D721Med (cell line): ENCODE results near the gene CCT4.
"Not testable (repeated sequence)": the region's sequence is repeated elsewhere in the genome, so short reads cannot be mapped to it uniquely, and the experiment has no call there.

Experiments
- DNase-seq: peaks from one replicate; pipeline ENCODE4 v3.0.0; 2011; ENCODE audit warnings: low spot score; ENCODE audit not compliant: insufficient read length
- FAIRE-seq: peaks from 2 replicates; lab custom pipeline; 2011; peaks lifted over from hg19 to GRCh38; lab: Jason Lieb, UNC
- CTCF ChIP-seq: IDR thresholded peaks from 2 replicates; pipeline ENCODE4 v1.5.1; 2012; ENCODE audit warnings: mild to moderate bottlenecking, control low read depth; ENCODE audit not compliant: insufficient read depth; ENCODE audit errors: missing control alignments

CCT4 gene

GRCh38 chr2:61854564-61855317 lies 33.7 kb downstream of the CCT4 start:
- no peak for TF ChIP-seq CTCF
- FAIRE-seq (peak; percentile 63), DNase-seq (peak; percentile 41)

- DNase-seq (peak; percentile 29), FAIRE-seq (no peak)
- TF ChIP-seq CTCF, result no peak
These were observed 34.5 kb downstream of the CCT4 start, which contains the start of gene FAM161A for GRCh38 chr2:61853847-61854563. FAM161A (minus strand) TSS chr2:61854060; CDS start chr2:61854041, 19 bp downstream.

- no peak for DNase-seq
These were observed 35.2 kb downstream of the CCT4 start for GRCh38 chr2:61853086-61853846.

GRCh38 chr2:61851270-61851669 lies 37.2 kb downstream of the CCT4 start:
- not testable (repeated sequence) for FAIRE-seq, DNase-seq

More at GRCh38 chr2:61853086-61853846, 35.2 kb downstream of the CCT4 start:
- peak; percentile 12 for TF ChIP-seq CTCF
- FAIRE-seq, result no peak

GRCh38 chr2:61845320-61845719 lies 43.1 kb downstream of the CCT4 start:
- FAIRE-seq (no peak), DNase-seq (no peak)
- no peak for TF ChIP-seq CTCF

- no peak for TF ChIP-seq CTCF
- DNase-seq (no peak), FAIRE-seq (no peak)
These were observed 47.2 kb downstream of the CCT4 start for GRCh38 chr2:61841286-61841685.

- FAIRE-seq (no peak), DNase-seq (no peak)
- TF ChIP-seq CTCF, result no peak
These were observed 53.6 kb downstream of the CCT4 start for GRCh38 chr2:61834893-61835292.
